CD14-positive monocyte (primary cell): ENCODE results near the gene NDST1. TPM values are rescaled to one million over a fixed set of nuclear protein-coding genes. Genes with fewer than 3 reads are reported as not detected.

Experiments
- DNase-seq, 3 donors: peaks; one replicate each; pipeline ENCODE4 v3.0.0-alpha.2; 2011 to 2022
- H2AFZ ChIP-seq: 2 replicates; pipeline ENCODE4 v1.6.0; 2012; ENCODE audit warnings: mild to moderate bottlenecking, low read depth, low read length, inconsistent platforms; ENCODE audit not compliant: insufficient read depth, poor library complexity, severe bottlenecking
- H3K27ac ChIP-seq, 2 donors: 1 replicate in 1 of 2; 2 replicates in 1 of 2; pipeline ENCODE4 v1.5.1; 2012 to 2013; ENCODE audit warnings: low read length in 2 of 2, control low read depth in 1 of 2, inconsistent platforms in 1 of 2, low read depth in 1 of 2, mild to moderate bottlenecking in 1 of 2
- H3K27me3 ChIP-seq, 2 donors: one replicate each; pipeline versions ENCODE4 v1.6.0 to v1.6.1; 2011 to 2013; ENCODE audit warnings: low read length in 2 of 2; ENCODE audit not compliant: control insufficient read depth in 2 of 2, insufficient read depth in 2 of 2
- H3K36me3 ChIP-seq, 2 donors: replicated peaks in 1 of 2; 1 replicate in 1 of 2; 2 replicates in 1 of 2; pipeline versions ENCODE4 v1.5.1 to v1.6.1; 2012 to 2013; ENCODE audit warnings: low read length in 2 of 2, control low read depth in 1 of 2, inconsistent platforms in 1 of 2, mild to moderate bottlenecking in 1 of 2; ENCODE audit not compliant: insufficient read depth in 2 of 2, control insufficient read depth in 1 of 2
- H3K4me1 ChIP-seq, 2 donors: 1 replicate in 1 of 2; 2 replicates in 1 of 2; pipeline versions ENCODE4 v1.5.1 to v1.6.1; 2012 to 2013; ENCODE audit warnings: low read length in 2 of 2, control low read depth in 1 of 2, inconsistent platforms in 1 of 2, mild to moderate bottlenecking in 1 of 2, moderate library complexity in 1 of 2; ENCODE audit not compliant: insufficient read depth in 2 of 2, control insufficient read depth in 1 of 2
- H3K4me2 ChIP-seq: replicated peaks from 2 replicates; pipeline ENCODE3; 2012; ENCODE audit warnings: low read length, moderate library complexity, mild to moderate bottlenecking; ENCODE audit not compliant: poor library complexity, severe bottlenecking; ENCODE audit errors: extremely low read depth
- H3K4me3 ChIP-seq, 3 experiments: fragments of 200-600 bp in 1 of 3; sonication (generic) in 1 of 3; replicated peaks in 1 of 3; 1 replicate in 2 of 3; 2 replicates in 1 of 3; pipeline ENCODE4 v1.5.1; 2011 to 2013; ENCODE audit warnings: low read length in 3 of 3, mild to moderate bottlenecking in 3 of 3, control low read depth in 2 of 3, low read depth in 2 of 3, inconsistent platforms in 1 of 3, moderate library complexity in 1 of 3
- H3K79me2 ChIP-seq: 2 replicates; pipeline ENCODE4 v1.6.0; 2012; ENCODE audit warnings: mild to moderate bottlenecking, control low read depth, inconsistent platforms, low read length, moderate library complexity; ENCODE audit not compliant: insufficient read depth
- H3K9ac ChIP-seq: 2 replicates; pipeline ENCODE4 v1.6.0; 2017; ENCODE audit warnings: low read length, mild to moderate bottlenecking; ENCODE audit not compliant: insufficient read depth, poor library complexity, severe bottlenecking
- H3K9me3 ChIP-seq, 2 donors: replicated peaks in 1 of 2; 1 replicate in 1 of 2; 2 replicates in 1 of 2; pipeline versions ENCODE4 v1.5.1 to v1.6.1; 2012 to 2013; ENCODE audit warnings: low read length in 2 of 2, control low read depth in 1 of 2; ENCODE audit not compliant: control insufficient read depth in 1 of 2, insufficient read depth in 1 of 2
- H4K20me1 ChIP-seq: 2 replicates; pipeline ENCODE4 v1.6.0; 2012; ENCODE audit warnings: mild to moderate bottlenecking, low read length, control low read depth, moderate library complexity; ENCODE audit not compliant: insufficient read depth
- H3K27ac Mint-ChIP-seq, 7 donors: one replicate each; pipeline ENCODE4 v1.8.0; 2020; ENCODE audit warnings: mild to moderate bottlenecking in 7 of 7, mixed read lengths in 7 of 7, moderate library complexity in 6 of 7, inconsistent platforms in 2 of 7
- H3K27me3 Mint-ChIP-seq, 3 donors: one replicate each; pipeline ENCODE4 v1.8.0; 2021 to 2022; ENCODE audit warnings: low read depth in 3 of 3, mild to moderate bottlenecking in 3 of 3, mixed read lengths in 3 of 3, moderate library complexity in 3 of 3, inconsistent platforms in 1 of 3
- H3K36me3 Mint-ChIP-seq, 2 donors: one replicate each; pipeline ENCODE4 v1.8.0; 2020; ENCODE audit warnings: mixed read lengths in 2 of 2, inconsistent platforms in 1 of 2, mild to moderate bottlenecking in 1 of 2
- H3K4me1 Mint-ChIP-seq: one replicate; pipeline ENCODE4 v1.8.0; 2020; ENCODE audit warnings: mild to moderate bottlenecking, mixed read lengths
- H3K4me3 Mint-ChIP-seq, 2 donors: one replicate each; pipeline ENCODE4 v1.8.0; 2020; ENCODE audit warnings: mild to moderate bottlenecking in 2 of 2, mixed read lengths in 2 of 2, moderate library complexity in 1 of 2
- H3K9me3 Mint-ChIP-seq, 7 donors: one replicate each; pipeline ENCODE4 v1.8.0; 2020 to 2022; ENCODE audit warnings: mixed read lengths in 7 of 7, mild to moderate bottlenecking in 6 of 7, moderate library complexity in 6 of 7, inconsistent platforms in 2 of 7
- CTCF ChIP-seq: fragments of 200-600 bp; IDR thresholded peaks from one replicate; pipeline ENCODE4 v1.8.0; 2022; ENCODE audit warnings: antibody characterized with exemption, mild to moderate bottlenecking
- WGBS: methylation state at CpG from one replicate; pipeline ENCODE4 v1.1.5; 2013; ENCODE audit warnings: missing lambda C conversion rate; ENCODE audit not compliant: insufficient coverage; 5-methylcytosine and 5-hydroxymethylcytosine counted together
- intact Hi-C, 2 donors: fragments of 100-400 bp; cut with micrococcal nuclease; formaldehyde crosslinking; loops; one replicate each; pipeline versions ENCODE4 v1.15.0 to v1.15.1; 2023
- polyA plus RNA-seq, 3 donors: library from polyadenylated mRNA; depleted of rRNA in 1 of 3; unstranded in 2 of 3; stranded (reverse) in 1 of 3; fragments of 300-500 nt in 2 of 3; fragments of >200 nt in 1 of 3; fragmentation: Illumina TruSeq in 2 of 3; gene quantifications; 1 replicate in 2 of 3; 2 replicates in 1 of 3; pipeline ENCODE4 v1.2.3, GENCODE V29; 2012 to 2021

The NDST1 gene
- polyA plus RNA-seq, 3 donors: 7.0 to 18.9 (median 7.5) TPM

- Mint-ChIP-seq H3K27me3 (peaks cover 0 to 4% (median 4%) of the 10 kb centered on the region in 3 donors), H3K36me3 (peaks cover 39 to 43% of the 10 kb centered on the region in 2 donors), H3K9me3 (peaks cover 0 to 3% (median 0%) of the 10 kb centered on the region in 7 donors), H3K27ac (peak overlapping the region in 1 of 7 donors; percentile 57), H3K4me1 (no peaks in the 10 kb centered on the region), H3K4me3 (no peak overlapping the region)
- intact Hi-C loops: loop anchor here in 1 of 2 donors (5.0 kb wide), 1 partner anchor 100 kb away; no protein-coding TSS in a partner anchor
- Histone ChIP-seq H3K27me3 (no peaks in the 10 kb centered on the region), H3K4me1 (no peaks in the 10 kb centered on the region), H3K36me3 (peaks cover 42 to 44% of the 10 kb centered on the region in 2 donors), H2AFZ (no peak overlapping the region), H3K9me3 (no peaks in the 10 kb centered on the region), H4K20me1 (no peaks in the 10 kb centered on the region), H3K9ac (peak overlapping the region; percentile 21), H3K27ac (no peak overlapping the region), H3K79me2 (no peaks in the 10 kb centered on the region), H3K4me2 (no peak overlapping the region), H3K4me3 (no peak overlapping the region)
- 7% methylated on average over 3 of the region's 6 CpGs for WGBS
- DNase-seq: no peak
- TF ChIP-seq CTCF: no peak
Measured at GRCh38 chr5:150557509-150557872, 49.6 kb downstream of the NDST1 start.

DNA sequence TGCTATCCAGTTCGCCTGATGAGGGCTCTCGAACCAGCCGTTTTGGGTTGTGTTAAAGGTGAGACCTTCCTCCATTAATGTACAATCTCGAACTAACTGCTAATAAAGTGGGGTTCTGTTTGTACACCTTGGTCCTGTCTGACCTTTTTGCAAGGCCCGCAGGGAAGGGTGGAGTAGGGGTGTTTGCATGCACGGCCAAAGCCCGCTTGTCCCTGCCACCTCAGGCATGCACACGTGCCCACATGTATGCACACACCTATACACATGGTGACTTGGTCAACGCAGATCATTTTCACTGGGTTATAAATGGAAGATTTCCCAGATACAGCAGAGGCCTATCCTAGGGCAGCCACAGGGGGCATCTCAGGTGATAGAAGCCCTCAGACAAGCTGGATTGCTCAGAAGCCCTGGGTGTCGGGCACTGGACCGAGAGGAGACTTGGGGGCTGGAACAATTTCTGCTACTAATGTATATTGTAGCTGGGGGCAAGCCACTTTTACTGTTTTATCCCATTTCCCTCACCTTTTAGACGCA, 50.2 kb downstream of the NDST1 start:
- Histone ChIP-seq H3K27me3 (no peaks in the 10 kb centered on the region), H3K27ac (no peak overlapping the region), H3K4me1 (no peaks in the 10 kb centered on the region), H3K4me3 (no peak overlapping the region), H4K20me1 (no peaks in the 10 kb centered on the region), H3K36me3 (peaks cover 36 to 37% of the 10 kb centered on the region in 2 donors), H3K79me2 (no peaks in the 10 kb centered on the region), H3K4me2 (no peak overlapping the region), H3K9me3 (no peaks in the 10 kb centered on the region), H2AFZ (no peak overlapping the region), H3K9ac (no peak overlapping the region)
- H3K4me1 Mint-ChIP-seq: no peaks in the 10 kb centered on the region
- DNase-seq: no peak
- intact Hi-C loops: loop anchor here in 1 of 2 donors (5.0 kb wide), 1 partner anchor 99 kb away; no protein-coding TSS in a partner anchor
- H3K36me3 Mint-ChIP-seq: peaks cover 32 to 37% of the 10 kb centered on the region in 2 donors
- H3K27ac Mint-ChIP-seq: no peak overlapping the region
- no peak for TF ChIP-seq CTCF
- peaks cover 0 to 6% (median 4%) of the 10 kb centered on the region in 3 donors for H3K27me3 Mint-ChIP-seq
- H3K9me3 Mint-ChIP-seq: peaks cover 0 to 6% (median 0%) of the 10 kb centered on the region in 7 donors
- 80% methylated on average over 1 of the region's 12 CpGs for WGBS
- H3K4me3 Mint-ChIP-seq: no peak overlapping the region
